Inflammatory macrophage treated with lipopolysaccharide for 4 hours (primary cell): ENCODE results near the gene NOS1AP.

Experiments used
- DNase-seq: peaks from one replicate; pipeline ENCODE4 v3.0.0-alpha.2; 2020

The NOS1AP gene

DNA sequence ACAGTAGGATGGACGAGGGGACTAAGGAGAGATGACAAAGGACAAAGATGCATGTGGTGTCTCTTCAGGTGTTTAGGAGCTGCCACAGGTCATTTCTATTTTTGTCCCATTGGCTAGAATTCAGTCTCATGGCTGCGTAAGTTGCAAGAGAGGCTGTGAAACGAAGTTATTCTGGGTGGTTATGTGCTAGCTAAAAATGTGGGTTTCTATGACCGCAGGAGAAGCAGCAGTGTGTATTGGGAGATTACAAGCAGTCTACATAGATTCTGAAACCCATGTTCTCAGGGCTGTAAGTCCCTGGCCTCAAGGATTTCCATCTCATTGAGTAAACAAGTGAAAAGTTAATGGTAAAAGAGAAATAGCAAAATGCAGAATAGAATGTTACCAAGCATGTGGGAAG lies 196.5 kb downstream of the NOS1AP start:
- no peak for DNase-seq

DNA sequence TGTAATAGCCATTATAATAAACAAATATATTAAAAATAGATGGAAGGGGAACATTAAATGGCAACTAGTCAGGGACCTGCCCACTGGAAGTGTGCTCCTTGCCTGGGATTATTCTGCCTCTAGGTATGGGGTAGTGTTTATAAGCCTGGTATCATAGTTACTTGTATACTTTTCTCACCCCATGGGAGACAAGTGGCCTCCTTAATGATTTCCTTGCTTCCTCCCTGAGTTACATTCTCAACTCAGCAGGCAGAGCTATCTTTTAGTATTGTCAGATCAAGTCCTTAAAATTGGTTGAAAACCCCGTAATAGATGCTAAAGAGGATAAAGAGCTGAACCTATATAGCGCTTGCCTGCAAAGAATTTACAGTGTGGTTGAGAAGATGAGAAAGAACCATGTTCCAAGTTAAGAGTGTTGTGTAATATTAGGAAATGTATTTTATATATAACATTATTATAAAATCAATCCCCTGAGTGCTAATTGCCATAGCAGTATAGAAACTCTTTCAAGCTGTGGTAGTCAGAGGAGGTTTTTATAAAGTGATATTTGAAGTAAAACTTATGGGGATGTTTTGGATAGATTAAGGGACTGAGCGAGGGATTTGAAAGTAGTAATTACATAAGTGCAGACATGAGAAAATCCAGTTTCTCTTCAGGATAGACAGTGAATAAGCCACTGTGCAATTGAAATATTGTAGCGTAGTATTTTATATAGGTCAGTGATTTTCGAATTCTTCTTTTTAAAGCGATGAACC lies 200.7 kb downstream of the NOS1AP start:
- DNase-seq: no peak

DNA sequence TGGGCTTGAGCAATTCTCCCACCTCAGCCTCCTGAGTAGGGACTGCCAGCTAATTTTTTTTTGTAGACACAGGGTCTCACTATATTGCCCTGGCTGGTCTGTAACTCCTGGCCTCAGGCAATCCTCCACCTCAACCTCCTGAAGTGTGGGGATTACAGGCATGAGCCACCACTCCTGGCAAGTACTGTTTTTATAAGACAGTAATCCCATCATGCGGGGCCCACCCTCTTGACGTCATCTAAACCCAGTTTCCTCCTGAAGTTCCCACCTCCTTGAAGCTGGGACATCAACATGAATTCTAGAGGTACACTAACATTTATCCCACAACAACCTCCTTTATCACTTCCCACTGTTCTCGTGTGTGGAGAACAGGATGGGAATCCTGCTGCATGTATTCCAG lies 202.5 kb downstream of the NOS1AP start:
- no peak for DNase-seq

DNA sequence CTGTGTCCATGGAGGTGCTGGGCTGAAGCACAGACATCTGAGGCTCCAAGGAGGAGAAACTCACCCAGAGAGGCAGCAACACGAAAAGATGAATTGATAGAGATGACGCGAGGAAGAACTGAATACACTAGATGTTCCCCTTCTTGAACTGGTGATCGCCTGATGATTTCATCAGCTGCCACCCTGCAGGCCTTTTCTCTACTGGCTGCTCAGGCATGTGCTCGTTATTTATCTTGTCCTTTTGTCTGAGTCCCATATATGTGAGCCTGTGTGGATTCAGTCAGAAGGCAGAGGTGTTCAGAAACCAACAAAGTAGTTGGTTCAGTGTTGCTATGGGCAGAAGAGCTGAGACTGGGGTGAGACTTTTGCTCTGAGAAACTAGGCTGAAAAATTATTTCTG lies 202.9 kb downstream of the NOS1AP start:
- no peak for DNase-seq

DNA sequence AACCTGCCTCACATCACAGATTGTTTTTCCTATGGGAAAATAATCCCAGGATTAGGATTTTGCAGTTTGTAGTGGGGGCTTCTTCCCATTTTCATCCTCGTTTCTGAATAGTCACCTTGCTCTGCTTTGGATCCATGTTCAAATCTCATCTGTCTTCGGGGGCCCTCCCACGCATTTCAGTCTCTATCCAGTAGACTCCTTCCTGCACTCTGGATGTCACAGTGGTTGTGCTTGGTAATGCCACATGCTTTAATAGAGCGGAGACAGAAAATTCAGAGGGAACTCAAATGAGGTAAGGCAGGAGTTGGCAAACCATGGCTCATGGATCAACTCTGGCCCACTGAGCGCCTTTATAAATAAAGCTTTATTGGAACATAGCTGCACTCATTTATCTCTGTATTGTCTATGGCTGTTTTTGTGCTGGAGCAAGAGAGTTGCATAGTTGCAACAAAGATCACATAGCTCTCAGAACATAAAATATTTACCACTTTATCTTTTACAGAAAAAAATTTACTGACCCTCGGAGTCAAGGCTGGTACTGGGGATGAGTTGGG lies 206.2 kb downstream of the NOS1AP start:
- no peak for DNase-seq

DNA sequence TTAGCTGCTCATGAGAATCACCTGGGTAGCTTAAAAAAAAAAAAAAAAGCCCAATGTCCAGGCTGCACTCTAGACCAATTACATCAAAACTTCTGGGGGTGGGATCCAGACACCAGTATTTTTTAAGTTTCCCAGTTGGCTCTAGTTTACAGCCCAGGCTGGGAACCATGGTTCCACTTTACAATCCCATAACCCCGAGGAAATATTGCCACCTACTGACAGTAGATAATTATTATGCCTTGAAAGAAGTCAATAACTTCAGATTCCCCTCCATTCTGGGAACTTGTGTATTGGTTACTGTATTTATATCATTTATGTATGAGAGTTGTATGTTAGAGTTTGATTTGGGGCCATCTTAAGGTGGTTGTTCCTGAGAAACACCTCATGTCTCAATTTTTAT lies 207.0 kb downstream of the NOS1AP start:
- DNase-seq: peak; percentile 62

DNA sequence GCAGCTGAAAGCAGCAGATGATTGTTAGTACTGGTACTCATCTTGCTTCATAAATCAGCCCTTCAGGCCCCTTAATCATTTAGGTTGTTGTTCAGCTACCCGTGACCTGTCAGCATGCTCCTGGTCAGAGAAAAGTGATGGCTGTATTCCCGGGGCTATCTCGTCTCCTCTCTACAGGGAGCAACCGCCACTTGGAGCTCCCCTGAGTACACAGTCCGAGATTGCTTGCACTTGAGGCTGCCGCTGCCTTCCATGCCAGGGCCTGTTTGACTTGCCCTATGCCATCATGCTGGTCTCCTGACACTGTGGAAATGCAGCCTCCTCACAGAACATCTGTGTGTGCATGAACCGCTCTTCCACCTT lies 209.6 kb downstream of the NOS1AP start:
- DNase-seq: no peak

DNA sequence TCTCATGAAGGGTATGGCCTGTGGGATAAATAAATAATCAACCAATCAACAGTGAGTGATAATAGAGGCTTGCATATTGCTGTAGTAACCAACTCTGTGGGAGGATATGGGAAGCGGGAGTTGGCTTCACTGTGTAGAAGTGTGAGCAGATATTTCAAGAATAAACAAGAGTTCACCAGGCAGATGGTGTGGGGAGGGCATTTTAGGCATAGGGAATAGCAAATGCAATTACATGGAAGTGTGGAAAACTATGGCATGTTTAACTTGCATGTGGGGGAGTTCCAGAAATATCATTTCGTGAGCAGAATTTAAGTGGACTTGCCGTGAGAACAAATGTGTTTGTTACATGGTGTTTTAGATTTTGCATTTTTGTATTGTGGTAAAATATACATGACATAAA lies 211.9 kb downstream of the NOS1AP start:
- DNase-seq: no peak

DNA sequence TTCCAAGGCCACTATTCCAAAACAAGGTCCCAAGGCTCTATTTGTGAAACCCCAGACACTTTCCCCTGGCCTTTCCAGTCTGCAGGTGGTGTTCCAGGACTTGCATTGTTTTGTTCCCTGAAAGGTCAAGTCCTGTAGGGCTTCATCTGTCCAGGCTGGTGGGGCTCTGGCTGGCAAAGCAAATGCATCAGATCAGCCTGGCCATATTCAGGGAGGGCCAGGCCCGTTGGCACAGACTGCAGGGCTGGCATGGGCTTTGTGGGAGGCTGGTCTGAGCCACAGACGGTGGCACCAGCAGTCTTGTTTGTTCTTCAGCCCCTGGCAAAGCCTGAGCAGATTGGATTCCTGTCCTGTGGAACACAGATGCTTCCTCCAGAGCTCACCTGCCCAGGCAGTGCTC lies 214.2 kb downstream of the NOS1AP start:
- DNase-seq: no peak

DNA sequence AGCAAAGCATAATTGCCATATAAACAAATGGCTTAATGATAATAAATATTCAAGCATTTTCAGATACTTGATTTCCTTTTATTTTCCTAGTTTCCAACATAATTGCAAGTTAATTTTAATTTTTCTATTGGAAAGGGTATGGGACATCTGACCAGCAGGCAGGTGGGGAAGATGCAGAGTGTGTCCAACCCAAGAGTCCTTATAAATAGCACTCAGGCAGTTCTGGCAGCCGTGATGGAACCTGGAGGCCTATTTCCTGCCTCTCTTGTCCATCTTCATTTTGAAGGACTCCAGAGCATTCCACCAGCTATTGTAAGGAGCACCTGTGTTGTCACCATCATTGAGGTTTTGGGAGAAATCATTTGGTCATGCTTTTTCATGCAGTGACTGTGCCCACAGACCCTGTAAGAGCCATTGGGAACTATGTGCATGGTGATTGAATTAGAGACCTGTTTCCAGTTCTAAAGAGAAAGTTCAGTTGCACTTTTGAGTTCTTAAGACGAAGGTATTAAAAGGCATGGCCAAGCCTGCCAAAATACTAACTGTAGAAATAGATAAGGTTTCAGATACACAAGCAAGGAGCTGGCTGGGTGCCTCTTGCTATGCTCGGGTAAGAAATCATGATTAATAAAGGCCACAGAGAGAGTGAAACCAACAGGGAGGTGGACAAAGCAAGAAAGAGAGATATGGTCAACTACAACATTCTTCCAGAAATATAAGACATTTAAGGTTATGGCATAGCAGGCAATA lies 214.9 kb downstream of the NOS1AP start:
- no peak for DNase-seq

DNA sequence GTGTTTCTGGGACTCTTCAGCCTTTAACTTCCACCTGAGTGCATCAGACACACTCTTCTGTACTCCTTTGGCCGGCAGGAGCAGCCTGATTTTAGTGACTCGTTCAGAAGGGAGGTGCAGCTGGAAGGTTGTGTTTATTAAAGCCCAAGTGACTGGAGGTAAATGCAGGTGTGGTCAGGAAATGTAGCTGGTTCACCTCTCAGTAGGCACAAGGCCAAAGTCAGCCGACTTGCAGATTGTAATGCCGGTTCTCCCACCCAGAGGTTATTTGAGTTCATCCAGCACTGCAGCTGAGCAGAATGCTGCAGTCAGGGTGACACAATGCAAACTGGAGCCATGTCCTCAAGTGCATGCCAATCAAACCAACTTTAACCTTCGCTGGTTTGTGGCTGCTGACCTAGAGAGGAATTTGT lies 215.7 kb downstream of the NOS1AP start:
- no peak for DNase-seq

DNA sequence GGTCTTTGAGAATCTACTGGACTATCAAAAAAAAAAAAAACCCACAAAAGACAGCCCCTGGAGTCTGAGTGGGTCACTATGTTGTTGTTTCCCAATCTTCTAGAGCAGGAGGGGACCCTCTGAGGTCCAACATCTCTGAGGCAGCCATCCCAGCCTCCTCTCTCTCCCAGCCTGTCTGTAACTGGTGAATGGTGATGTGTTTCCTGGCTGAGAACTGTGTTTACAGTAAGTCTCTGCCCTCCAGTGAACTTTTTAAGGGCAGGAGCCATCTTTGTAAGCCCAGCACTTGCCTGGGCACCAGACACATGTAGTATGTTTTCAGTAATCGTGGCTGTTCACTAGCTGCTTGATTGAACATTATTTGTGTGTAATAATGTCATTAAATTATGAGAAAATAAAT lies 221.5 kb downstream of the NOS1AP start:
- DNase-seq: no peak

DNA sequence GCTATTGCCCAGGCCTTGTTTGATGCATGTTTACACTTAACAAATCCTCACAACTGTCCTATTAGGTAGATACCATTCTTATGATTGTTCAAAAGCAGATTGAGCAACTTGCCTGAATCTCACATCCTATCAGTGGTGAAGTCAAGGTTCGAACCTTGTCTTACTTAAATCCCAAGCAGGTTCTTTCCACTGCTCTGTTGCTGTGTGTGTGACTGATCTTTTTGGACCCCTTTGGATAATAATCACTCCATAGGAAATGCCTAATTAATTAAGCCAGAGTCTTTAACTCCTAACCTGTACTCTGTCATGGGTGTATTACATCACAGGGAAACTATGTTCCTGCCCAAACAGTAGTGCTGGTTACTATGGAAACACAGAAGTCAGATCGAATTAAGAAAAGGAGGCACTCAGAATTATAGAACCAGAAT lies 222.9 kb downstream of the NOS1AP start:
- DNase-seq: no peak

DNA sequence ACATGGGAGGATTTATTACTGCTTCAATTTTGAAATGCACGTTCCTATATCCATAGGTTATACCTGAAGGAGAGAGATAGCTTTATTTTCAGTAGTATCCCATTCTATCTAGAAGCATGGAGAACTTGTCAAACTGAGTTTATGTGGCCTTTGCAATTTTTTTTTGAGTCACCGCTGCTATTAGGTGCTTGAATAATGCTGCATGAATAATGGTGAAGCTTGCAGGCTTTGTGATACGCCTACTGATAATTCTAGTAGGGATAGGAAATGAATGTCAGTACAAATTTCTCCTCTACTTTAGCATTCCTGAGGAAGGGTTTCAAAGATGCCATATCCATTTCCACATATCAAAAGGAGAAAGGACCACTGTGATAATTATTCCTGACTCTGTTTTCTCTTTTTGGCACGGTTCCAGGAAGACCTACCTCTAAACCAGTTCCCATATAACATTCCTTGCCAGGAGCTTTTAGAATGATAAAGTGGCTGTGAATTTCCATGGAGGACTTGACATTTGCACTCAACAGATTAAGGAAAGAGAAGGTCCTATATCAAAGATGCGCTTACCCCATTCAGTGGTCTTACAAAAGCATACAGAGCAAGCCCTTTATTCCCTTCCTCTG lies 223.7 kb downstream of the NOS1AP start:
- no peak for DNase-seq

DNA sequence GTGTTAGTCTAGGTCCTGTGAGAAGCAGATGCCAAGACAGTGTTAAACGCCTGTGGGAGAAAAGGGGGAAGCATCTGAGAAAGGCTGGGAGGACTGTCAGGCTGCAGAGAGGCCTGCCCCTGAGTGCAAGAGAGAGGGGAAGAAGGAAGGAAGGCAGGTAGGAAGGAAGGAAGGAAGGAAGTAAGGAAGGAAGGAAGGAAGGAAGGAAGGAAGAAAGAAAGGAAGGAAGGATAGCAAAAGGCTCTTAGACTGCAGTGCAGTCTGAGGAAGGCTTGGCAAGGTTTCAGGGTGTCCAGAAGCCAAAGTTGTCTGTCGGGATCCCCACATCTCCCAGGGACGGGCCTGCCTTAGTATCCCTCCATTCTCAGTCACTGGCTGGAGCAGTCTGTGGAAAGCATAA lies 224.5 kb downstream of the NOS1AP start:
- DNase-seq: no peak

DNA sequence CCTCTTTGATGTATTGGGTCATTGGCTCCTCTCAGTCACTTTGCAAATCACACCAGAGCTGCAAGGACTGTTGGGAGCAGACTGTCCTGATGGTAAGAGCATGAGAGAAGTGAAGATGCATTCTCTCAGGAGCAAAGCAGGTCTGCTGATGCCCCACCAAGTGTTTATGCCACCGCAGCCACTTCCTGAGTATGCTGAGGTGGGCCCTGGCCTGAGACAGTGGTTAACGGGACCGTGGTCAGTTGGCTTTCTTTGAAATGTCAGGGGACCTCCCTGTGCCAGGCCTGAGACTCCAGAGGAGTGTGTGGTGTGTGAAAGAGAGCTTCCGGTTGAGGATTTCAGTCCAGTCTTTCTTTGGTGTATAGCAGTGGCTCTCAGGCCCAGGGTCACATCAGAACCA lies 227.7 kb downstream of the NOS1AP start:
- DNase-seq: no peak

DNA sequence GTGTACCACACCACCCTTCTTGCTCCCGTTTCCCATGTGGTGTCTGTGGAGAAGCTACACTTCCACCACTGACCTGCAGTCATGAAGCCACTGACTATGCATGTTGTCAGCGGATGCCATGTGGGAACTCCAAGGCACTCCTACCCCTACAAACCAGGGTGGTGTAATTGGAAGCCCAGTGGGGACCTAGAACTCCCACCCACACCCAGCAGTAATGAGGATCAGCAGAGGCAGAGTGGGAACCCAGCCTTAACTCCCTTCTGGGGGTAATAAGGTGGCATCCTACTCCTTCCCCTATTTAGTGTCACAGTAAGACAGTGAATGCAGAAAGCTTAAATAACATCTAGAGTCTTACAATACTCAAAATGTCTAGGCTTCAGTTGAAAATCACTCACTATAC lies 228.8 kb downstream of the NOS1AP start:
- DNase-seq: no peak

DNA sequence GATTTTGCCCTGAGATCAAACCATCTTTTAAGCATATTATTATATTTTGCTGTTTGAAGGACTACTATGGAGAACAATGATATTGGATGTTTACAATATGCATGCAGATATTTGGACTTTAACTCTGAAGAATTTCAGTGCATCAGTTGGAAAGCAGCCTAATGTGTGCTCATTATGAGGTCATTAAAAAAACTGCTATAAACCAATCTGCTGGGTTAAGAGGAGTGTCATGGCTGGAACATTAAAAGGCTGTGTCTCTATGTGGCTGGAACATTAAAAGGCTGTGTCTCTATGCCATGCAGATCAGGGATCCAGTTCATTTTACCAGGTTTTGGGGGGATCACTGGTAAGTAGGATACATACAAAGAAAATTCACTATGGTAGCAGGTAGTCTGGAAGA lies 229.5 kb downstream of the NOS1AP start:
- DNase-seq: no peak

DNA sequence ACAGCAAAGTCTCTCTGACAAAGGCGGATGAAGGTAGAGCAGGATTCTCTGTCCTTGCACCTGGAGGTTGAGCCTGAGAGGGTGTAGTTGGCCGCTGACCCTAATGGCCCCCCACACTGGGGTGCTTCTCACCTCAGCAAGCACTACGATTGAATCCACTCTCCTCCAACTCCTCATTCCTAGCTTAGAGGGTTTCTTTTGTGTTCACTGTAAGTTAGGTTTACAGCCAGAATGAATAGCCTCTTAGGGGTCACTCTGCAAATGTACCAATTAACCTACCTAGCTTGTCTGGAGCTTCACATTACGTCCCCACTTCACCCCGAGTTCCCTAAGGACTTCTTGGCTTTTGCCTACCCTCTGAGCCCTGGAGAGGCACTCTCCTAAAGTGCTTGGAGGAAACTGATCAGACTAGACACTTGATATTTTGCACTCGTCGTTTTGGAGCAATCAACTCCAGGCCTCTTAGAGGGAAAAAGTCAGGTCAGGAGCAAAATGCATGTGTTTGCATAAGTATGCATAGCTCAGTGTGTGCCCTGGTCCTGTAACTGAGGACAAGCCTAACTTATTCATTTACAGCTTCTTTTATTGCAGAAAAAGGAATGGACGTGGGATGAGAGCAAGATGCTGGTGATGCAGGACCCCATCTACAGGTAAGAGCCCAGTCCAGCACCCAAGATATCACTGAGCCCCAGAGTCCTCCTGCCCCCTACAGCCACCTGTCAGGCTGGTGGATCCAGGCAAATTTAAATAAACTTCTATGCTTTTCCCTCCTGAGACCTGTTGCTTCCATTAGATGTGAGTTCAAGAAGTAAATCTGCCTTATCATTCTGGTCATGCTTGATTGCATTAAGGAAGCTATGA lies 230.8 kb downstream of the NOS1AP start:
- no peak for DNase-seq

DNA sequence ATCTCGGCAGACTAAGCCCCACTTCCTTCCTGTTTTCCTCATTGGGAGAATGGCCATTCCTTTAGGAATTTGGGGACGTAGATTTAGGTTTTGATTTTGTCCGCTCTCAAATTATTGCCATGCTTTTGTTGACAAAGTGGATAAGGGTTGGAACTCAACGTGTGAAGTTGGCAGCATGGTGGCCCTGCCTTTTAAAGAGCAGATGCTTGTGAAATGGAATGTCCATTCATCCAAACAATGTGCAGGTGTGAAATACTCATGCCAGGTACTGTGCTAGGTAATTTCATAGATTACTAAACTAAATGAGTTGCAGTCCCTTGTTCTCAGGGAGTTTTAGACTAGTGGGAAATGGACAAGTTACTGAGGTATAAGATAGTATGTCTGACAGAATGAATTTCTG lies 232.2 kb downstream of the NOS1AP start:
- DNase-seq: no peak

DNA sequence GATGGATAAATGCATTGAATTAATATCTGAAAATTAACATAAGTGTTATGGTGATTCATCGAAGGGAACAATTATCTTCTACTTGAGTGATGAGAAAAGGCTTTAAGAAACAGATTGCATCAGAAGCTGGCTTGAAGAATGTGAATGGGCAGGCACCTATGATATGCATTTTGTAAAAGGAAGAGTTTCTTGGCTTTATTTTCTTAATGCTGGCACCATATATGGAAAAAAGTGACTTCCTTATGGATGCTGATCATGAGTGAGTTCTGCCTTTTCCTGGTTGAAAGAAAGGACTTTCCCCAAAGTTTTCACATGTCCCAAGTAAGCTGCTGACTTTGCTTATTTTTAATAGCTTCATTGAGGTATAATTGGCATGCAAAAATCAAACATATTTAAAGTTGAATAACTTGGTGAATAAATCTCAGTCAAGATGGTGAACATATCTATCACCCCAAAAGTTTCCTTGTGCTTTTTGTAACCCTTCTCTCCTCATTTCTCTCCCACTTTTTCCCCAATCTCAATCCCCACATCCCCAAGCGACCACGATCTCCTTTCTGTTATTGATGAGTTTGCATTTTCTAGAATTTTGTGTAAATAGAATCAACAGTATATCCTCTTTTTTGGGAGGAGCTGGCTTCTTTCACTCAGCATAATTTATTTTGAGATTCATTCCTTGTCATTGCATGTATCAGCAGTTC lies 233.0 kb downstream of the NOS1AP start:
- DNase-seq: peak; percentile 64

DNA sequence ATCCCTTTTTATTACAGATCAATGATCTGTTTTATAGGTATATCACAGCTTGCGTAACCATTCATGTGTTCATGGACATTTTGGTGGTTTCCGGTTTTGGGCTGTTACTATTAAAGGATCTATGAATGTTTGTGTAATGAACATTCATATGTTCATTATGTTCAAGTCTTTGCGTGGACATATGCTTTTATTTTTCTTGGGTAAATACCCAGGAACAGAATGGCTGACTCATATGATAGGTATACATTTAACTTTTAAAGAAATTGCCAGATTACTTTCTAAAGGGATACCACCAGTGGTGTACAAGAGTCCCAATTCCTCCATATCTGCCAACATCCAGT lies 233.5 kb downstream of the NOS1AP start:
- no peak for DNase-seq
